ENCODE results near the gene HPF1. TPM values are rescaled to one million over a fixed set of nuclear protein-coding genes. Genes with fewer than 3 reads are reported as not detected.

The HPF1 gene
- total RNA-seq, 1 experiment from 2014 or later: 34.3 TPM

DNA sequence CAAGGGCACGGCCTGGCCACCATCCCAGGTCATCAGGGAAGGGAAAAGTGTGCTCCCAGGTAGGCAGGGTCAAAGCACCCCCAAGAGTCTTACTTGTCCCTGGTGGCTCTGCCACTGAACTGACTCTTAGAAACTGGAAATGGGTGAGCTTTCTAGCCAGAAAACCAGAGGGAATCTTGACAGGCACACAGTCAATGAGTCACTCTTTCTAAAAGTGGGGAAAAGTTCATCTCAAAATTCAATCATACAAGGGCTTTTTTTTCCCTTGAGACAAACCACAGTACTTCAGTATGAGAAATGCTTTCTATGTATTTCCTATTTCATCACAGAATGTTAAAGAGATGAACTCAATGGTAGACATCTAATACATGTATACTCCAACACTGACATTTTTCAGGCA lies 12.5 kb downstream of the HPF1 start (continued):
- TF ChIP-seq, protein P1, sequence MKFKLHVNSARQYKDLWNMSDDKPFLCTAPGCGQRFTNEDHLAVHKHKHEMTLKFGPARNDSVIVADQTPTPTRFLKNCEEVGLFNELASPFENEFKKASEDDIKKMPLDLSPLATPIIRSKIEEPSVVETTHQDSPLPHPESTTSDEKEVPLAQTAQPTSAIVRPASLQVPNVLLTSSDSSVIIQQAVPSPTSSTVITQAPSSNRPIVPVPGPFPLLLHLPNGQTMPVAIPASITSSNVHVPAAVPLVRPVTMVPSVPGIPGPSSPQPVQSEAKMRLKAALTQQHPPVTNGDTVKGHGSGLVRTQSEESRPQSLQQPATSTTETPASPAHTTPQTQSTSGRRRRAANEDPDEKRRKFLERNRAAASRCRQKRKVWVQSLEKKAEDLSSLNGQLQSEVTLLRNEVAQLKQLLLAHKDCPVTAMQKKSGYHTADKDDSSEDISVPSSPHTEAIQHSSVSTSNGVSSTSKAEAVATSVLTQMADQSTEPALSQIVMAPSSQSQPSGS (CRISPR knock-in tag; IDR thresholded peaks at IDR 0.05; ENCODE audit: borderline replicate concordance, low read depth): no peak
- TF ChIP-seq FOXP1 (CRISPR knock-in tag; IDR thresholded peaks at IDR 0.05; ENCODE audit: borderline replicate concordance) (no peak), NFE2L1 (CRISPR knock-in tag; IDR thresholded peaks at IDR 0.05) (no peak), MXD4 (CRISPR knock-in tag; IDR thresholded peaks at IDR 0.05; ENCODE audit: borderline replicate concordance) (no peak), JAZF1 (CRISPR knock-in tag; IDR thresholded peaks at IDR 0.05) (no peak)
- TF ChIP-seq, protein P2, sequence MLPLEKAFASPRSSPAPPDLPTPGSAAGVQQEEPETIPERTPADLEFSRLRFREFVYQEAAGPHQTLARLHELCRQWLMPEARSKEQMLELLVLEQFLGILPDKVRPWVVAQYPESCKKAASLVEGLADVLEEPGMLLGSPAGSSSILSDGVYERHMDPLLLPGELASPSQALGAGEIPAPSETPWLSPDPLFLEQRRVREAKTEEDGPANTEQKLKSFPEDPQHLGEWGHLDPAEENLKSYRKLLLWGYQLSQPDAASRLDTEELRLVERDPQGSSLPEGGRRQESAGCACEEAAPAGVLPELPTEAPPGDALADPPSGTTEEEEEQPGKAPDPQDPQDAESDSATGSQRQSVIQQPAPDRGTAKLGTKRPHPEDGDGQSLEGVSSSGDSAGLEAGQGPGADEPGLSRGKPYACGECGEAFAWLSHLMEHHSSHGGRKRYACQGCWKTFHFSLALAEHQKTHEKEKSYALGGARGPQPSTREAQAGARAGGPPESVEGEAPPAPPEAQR (CRISPR knock-in tag; IDR thresholded peaks at IDR 0.05): no peak
- TF ChIP-seq, protein P3, sequence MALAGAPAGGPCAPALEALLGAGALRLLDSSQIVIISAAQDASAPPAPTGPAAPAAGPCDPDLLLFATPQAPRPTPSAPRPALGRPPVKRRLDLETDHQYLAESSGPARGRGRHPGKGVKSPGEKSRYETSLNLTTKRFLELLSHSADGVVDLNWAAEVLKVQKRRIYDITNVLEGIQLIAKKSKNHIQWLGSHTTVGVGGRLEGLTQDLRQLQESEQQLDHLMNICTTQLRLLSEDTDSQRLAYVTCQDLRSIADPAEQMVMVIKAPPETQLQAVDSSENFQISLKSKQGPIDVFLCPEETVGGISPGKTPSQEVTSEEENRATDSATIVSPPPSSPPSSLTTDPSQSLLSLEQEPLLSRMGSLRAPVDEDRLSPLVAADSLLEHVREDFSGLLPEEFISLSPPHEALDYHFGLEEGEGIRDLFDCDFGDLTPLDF (CRISPR knock-in tag; IDR thresholded peaks at IDR 0.05): no peak
- TF ChIP-seq, protein P4, sequence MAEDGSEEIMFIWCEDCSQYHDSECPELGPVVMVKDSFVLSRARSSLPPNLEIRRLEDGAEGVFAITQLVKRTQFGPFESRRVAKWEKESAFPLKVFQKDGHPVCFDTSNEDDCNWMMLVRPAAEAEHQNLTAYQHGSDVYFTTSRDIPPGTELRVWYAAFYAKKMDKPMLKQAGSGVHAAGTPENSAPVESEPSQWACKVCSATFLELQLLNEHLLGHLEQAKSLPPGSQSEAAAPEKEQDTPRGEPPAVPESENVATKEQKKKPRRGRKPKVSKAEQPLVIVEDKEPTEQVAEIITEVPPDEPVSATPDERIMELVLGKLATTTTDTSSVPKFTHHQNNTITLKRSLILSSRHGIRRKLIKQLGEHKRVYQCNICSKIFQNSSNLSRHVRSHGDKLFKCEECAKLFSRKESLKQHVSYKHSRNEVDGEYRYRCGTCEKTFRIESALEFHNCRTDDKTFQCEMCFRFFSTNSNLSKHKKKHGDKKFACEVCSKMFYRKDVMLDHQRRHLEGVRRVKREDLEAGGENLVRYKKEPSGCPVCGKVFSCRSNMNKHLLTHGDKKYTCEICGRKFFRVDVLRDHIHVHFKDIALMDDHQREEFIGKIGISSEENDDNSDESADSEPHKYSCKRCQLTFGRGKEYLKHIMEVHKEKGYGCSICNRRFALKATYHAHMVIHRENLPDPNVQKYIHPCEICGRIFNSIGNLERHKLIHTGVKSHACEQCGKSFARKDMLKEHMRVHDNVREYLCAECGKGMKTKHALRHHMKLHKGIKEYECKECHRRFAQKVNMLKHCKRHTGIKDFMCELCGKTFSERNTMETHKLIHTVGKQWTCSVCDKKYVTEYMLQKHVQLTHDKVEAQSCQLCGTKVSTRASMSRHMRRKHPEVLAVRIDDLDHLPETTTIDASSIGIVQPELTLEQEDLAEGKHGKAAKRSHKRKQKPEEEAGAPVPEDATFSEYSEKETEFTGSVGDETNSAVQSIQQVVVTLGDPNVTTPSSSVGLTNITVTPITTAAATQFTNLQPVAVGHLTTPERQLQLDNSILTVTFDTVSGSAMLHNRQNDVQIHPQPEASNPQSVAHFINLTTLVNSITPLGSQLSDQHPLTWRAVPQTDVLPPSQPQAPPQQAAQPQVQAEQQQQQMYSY (CRISPR knock-in tag; IDR thresholded peaks at IDR 0.05): no peak

DNA sequence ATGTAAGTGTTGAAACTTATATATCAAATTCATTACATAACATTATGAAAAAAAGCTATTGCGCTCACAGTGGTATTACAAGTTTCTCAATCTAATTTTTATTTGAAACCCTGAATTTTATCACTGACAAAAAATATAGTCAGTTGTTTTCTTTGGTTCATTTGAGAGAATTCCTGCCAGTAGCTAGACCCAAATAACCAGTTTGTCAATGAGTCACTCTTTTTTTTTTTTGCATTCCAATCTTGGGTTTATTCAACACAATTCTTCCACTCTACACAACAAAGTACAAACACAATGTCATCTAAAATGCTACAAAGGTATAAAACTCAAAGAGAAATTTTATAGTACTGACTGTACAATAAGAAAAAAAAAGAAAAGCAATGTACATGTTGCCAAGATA lies 13.1 kb downstream of the HPF1 start:
- Mint-ChIP-seq H3K27me3 (ENCODE audit: low read depth) (no peaks in the 10 kb centered on the region), H3K4me3 (no peak overlapping the region), H3K4me1 (no peaks in the 10 kb centered on the region), H3K36me3 (peaks cover 2% of the 10 kb centered on the region), H3K27ac (no peak overlapping the region), H3K9me3 (no peaks in the 10 kb centered on the region)
- CTCF ChIA-PET: no interaction called here
- ATAC-seq (no peak), DNase-seq (ENCODE audit: low spot score) (no peak)
- no peak for TF ChIP-seq ZNF232 (CRISPR knock-in tag; IDR thresholded peaks at IDR 0.05)
- TF ChIP-seq, protein P5, sequence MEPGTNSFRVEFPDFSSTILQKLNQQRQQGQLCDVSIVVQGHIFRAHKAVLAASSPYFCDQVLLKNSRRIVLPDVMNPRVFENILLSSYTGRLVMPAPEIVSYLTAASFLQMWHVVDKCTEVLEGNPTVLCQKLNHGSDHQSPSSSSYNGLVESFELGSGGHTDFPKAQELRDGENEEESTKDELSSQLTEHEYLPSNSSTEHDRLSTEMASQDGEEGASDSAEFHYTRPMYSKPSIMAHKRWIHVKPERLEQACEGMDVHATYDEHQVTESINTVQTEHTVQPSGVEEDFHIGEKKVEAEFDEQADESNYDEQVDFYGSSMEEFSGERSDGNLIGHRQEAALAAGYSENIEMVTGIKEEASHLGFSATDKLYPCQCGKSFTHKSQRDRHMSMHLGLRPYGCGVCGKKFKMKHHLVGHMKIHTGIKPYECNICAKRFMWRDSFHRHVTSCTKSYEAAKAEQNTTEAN (CRISPR knock-in tag; IDR thresholded peaks at IDR 0.05): no peak
- TF ChIP-seq, protein P6, sequence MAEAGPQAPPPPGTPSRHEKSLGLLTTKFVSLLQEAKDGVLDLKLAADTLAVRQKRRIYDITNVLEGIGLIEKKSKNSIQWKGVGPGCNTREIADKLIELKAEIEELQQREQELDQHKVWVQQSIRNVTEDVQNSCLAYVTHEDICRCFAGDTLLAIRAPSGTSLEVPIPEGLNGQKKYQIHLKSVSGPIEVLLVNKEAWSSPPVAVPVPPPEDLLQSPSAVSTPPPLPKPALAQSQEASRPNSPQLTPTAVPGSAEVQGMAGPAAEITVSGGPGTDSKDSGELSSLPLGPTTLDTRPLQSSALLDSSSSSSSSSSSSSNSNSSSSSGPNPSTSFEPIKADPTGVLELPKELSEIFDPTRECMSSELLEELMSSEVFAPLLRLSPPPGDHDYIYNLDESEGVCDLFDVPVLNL (CRISPR knock-in tag; IDR thresholded peaks at IDR 0.05; ENCODE audit: borderline replicate concordance, low read depth): no peak
- POLR2A ChIA-PET: no interaction called here

DNA sequence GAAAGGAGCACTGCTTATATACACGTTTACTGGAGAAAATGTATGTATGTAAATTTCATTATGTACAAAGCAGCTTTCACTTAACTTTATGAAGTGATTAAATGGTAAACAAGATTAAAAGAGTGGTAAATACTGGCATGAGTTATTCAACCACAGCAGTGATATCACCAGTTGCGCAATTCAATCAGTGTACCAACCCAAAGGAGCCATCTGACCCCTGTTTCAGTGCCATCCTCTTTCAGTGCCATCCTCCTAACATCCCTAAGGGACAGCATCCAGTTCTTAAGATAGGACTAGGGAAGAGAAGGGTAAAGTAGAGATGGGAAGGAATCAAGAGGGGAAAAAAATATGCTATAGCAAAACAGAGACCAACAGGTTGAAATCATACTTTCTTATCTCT lies 16.2 kb downstream of the HPF1 start:
- Mint-ChIP-seq H3K4me1 (no peaks in the 10 kb centered on the region), H3K27me3 (ENCODE audit: low read depth) (no peaks in the 10 kb centered on the region), H3K9me3 (no peaks in the 10 kb centered on the region), H3K4me3 (no peak overlapping the region), H3K36me3 (peaks cover 20% of the 10 kb centered on the region), H3K27ac (no peak overlapping the region)
- no peak for ATAC-seq
- TF ChIP-seq TEAD1 (CRISPR knock-in tag; IDR thresholded peaks at IDR 0.05) (no peak), FOXK1 (CRISPR knock-in tag; IDR thresholded peaks at IDR 0.05) (no peak), NR2C2 (CRISPR knock-in tag; IDR thresholded peaks at IDR 0.05) (no peak), NFYB (CRISPR knock-in tag; conservative IDR thresholded peaks at IDR 0.05; ENCODE audit: low read depth) (no peak), IRF2 (CRISPR knock-in tag; IDR thresholded peaks at IDR 0.05; ENCODE audit: borderline replicate concordance, low read depth) (no peak), SMAD3 (CRISPR knock-in tag; IDR thresholded peaks at IDR 0.05; ENCODE audit: borderline replicate concordance) (no peak), OVOL2 (CRISPR knock-in tag; IDR thresholded peaks at IDR 0.05; ENCODE audit: borderline replicate concordance) (no peak)
- TF ChIP-seq, protein P7, sequence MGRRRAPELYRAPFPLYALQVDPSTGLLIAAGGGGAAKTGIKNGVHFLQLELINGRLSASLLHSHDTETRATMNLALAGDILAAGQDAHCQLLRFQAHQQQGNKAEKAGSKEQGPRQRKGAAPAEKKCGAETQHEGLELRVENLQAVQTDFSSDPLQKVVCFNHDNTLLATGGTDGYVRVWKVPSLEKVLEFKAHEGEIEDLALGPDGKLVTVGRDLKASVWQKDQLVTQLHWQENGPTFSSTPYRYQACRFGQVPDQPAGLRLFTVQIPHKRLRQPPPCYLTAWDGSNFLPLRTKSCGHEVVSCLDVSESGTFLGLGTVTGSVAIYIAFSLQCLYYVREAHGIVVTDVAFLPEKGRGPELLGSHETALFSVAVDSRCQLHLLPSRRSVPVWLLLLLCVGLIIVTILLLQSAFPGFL (CRISPR knock-in tag; IDR thresholded peaks at IDR 0.05; ENCODE audit: borderline replicate concordance): no peak
- TF ChIP-seq, protein P8, sequence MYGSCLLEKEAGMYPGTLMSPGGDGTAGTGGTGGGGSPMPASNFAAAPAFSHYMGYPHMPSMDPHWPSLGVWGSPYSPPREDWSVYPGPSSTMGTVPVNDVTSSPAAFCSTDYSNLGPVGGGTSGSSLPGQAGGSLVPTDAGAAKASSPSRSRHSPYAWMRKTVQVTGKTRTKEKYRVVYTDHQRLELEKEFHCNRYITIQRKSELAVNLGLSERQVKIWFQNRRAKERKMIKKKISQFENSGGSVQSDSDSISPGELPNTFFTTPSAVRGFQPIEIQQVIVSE (CRISPR knock-in tag; IDR thresholded peaks at IDR 0.05; ENCODE audit: borderline replicate concordance): no peak
- ChIA-PET CTCF (interaction anchor here (1.6 kb wide), 1 partner anchor 129 kb away, joined by 3 read pairs; the partner anchor contains the start of gene NEK1), POLR2A (no interaction called here)
- no peak for DNase-seq (ENCODE audit: low spot score)
